HepG2 (cell line): ENCODE data around the gene RGSL1. TPM values are rescaled to one million over a fixed set of nuclear protein-coding genes. Genes with fewer than 3 reads are reported as not detected.

ENCODE experiments used
- ATAC-seq: fragments of 200-7000 bp; cut with Tn5 transposase; 3 replicates; pipeline ENCODE4 v1.9.1; 2020; ENCODE audit warnings: mild to moderate bottlenecking, moderate library complexity
- BruUV-seq: library from RNA; stranded (reverse); fragments of 400-500 nt; replicated peaks from 2 replicates; lab custom pipeline; 2021; lab: Mats Ljungman, UMichigan
- CTCF ChIA-PET: fragments of 300-600 bp; formaldehyde crosslinking; extraction: SDS; loops from one replicate; lab custom pipeline; 2021; ENCODE audit warnings: low total read pairs, inconsistent platforms, low intra/inter-chr PET ratio; lab: Yijun Ruan, JAX
- POLR2A ChIA-PET: fragments of 350-600 bp; sonication (Branson Sonifier 250); formaldehyde crosslinking; loops from one replicate; lab custom pipeline; 2020; ENCODE audit warnings: antibody characterized with exemption, inconsistent platforms; lab: Yijun Ruan, JAX
- DNase-seq: peaks from one replicate; pipeline ENCODE4 v3.0.0-alpha.2; 2015; ENCODE audit warnings: low spot score
- FAIRE-seq: peaks from 3 replicates; lab custom pipeline; 2011; peaks lifted over from hg19 to GRCh38; lab: Jason Lieb, UNC
- H2AFZ ChIP-seq: one replicate; pipeline ENCODE4 v1.6.1; 2011; ENCODE audit warnings: low read length, inconsistent platforms
- H3K27ac ChIP-seq: fragments of 300-600 bp; 3 replicates; pipeline ENCODE4 v1.8.0; 2011; ENCODE audit warnings: mixed run types, mild to moderate bottlenecking, mixed read lengths, low read length, inconsistent platforms; ENCODE audit not compliant: insufficient read depth; ENCODE audit errors: extremely low read length
- H3K27me3 ChIP-seq, 2 experiments: fragments of 200-600 bp in 1 of 2; 2 replicates in 1 of 2; 3 replicates in 1 of 2; pipeline versions ENCODE4 v1.6.0 to v1.8.0; 2011; ENCODE audit warnings: low read length in 2 of 2, mild to moderate bottlenecking in 2 of 2, moderate library complexity in 2 of 2, inconsistent platforms in 1 of 2; ENCODE audit not compliant: insufficient read depth in 2 of 2, control insufficient read depth in 1 of 2
- H3K36me3 ChIP-seq, 2 experiments: fragments of 200-600 bp in 1 of 2; replicated peaks in 1 of 2; 2 replicates in 1 of 2; 3 replicates in 1 of 2; pipeline versions ENCODE4 v1.5.1 to v1.8.0; 2011; ENCODE audit warnings: low read length in 2 of 2, inconsistent platforms in 1 of 2; ENCODE audit not compliant: insufficient read depth in 2 of 2, control insufficient read depth in 1 of 2
- H3K4me1 ChIP-seq: 2 replicates; pipeline ENCODE4 v1.5.1; 2012; ENCODE audit warnings: low read length, inconsistent platforms; ENCODE audit not compliant: insufficient read depth
- H3K4me2 ChIP-seq: 2 replicates; pipeline ENCODE4 v1.6.0; 2011; ENCODE audit warnings: low read depth, low read length, inconsistent platforms
- H3K4me3 ChIP-seq, 3 experiments: fragments of 200-600 bp in 1 of 3; sonication (generic), shearing (Covaris generic) in 1 of 3; replicated peaks in 1 of 3; 2 replicates each; pipeline ENCODE4 v1.5.1; 2011 to 2016; ENCODE audit warnings: low read length in 3 of 3, inconsistent platforms in 2 of 3, low read depth in 2 of 3, mild to moderate bottlenecking in 2 of 3, control low read depth in 1 of 3, mixed read lengths in 1 of 3; ENCODE audit not compliant: insufficient read depth in 1 of 3
- H3K79me2 ChIP-seq: one replicate; pipeline ENCODE4 v1.6.1; 2011; ENCODE audit warnings: low read length, inconsistent platforms; ENCODE audit not compliant: insufficient read depth
- H3K9ac ChIP-seq: 2 replicates; pipeline ENCODE4 v1.6.0; 2011; ENCODE audit warnings: mild to moderate bottlenecking, low read depth, low read length, inconsistent platforms; ENCODE audit not compliant: insufficient read depth
- H3K9me3 ChIP-seq: 2 replicates; pipeline ENCODE4 v1.5.1; 2012; ENCODE audit warnings: mild to moderate bottlenecking, low read length
- H4K20me1 ChIP-seq: 2 replicates; pipeline ENCODE4 v1.6.0; 2011; ENCODE audit warnings: inconsistent platforms, mild to moderate bottlenecking, low read length, moderate library complexity; ENCODE audit not compliant: insufficient read depth
- ATF7 ChIP-seq, 2 experiments: fragments of 450-650 bp in 1 of 2; sonication (generic) in 1 of 2; formaldehyde crosslinking in 1 of 2; IDR thresholded peaks; 2 replicates each; pipeline versions ENCODE4 v1.4.0 to v1.6.1; 2016 to 2020; ENCODE audit warnings: antibody characterized with exemption in 1 of 2, mild to moderate bottlenecking in 1 of 2, missing genetic modification reagents in 1 of 2
- CREB1 ChIP-seq, 2 experiments: fragments of 450-650 bp in 1 of 2; IDR thresholded peaks; 2 replicates each; pipeline ENCODE4 v1.6.1; 2016 to 2017; ENCODE audit warnings: control low read depth in 1 of 2, mild to moderate bottlenecking in 1 of 2, missing compliant biosample characterization in 1 of 2, missing genetic modification characterization in 1 of 2
- NFE2L2 ChIP-seq: fragments of 150-350 bp; IDR thresholded peaks from 2 replicates; pipeline ENCODE4 v1.6.1; 2014; ENCODE audit warnings: low read length
- ZNF484 ChIP-seq: sonication (generic); formaldehyde crosslinking; IDR thresholded peaks from 2 replicates; pipeline ENCODE4 v1.5.1; 2020; ENCODE audit warnings: mild to moderate bottlenecking, low read depth, missing genetic modification reagents, borderline replicate concordance
- ZNF749 ChIP-seq: sonication (generic); formaldehyde crosslinking; IDR thresholded peaks from 2 replicates; pipeline ENCODE4 v1.8.0; 2022; ENCODE audit warnings: mild to moderate bottlenecking, missing genetic modification reagents, moderate library complexity, borderline replicate concordance
- whole genome bisulfite sequencing: methylation state at CpG from one replicate; pipeline ENCODE4 v1.1.6; 2017; ENCODE audit warnings: low lambda C conversion rate; 5-methylcytosine and 5-hydroxymethylcytosine counted together
- in situ Hi-C: cut with HindIII; loops from 2 replicates; pipeline ENCODE4 v1.10.0; 2017; ENCODE audit warnings: low pct_unique_long_range_greater_than_20kb; ENCODE audit not compliant: extremely low pct_ligation_motif_present
- intact Hi-C: fragments of 100-400 bp; cut with micrococcal nuclease; formaldehyde crosslinking; loops from one replicate; pipeline ENCODE4 v1.10.0; 2022; ENCODE audit not compliant: unreplicated experiment
- polyA plus RNA-seq, 8 experiments: library from polyadenylated mRNA; depleted of rRNA in 3 of 8; stranded (reverse) in 7 of 8; unstranded in 1 of 8; fragments of >200 nt; fragmentation: Illumina TruSeq in 4 of 8; extraction: Trizol in 4 of 8; gene quantifications; 2 replicates each; pipeline versions ENCODE4 v1.2.1 to v1.2.3, GENCODE V29; 2011 to 2016; ENCODE audit warnings: low read depth in 4 of 8, missing spikeins in 1 of 8, mixed read lengths in 1 of 8; ENCODE audit not compliant: insufficient read depth in 1 of 8
- total RNA-seq, 5 experiments: library from RNA; depleted of rRNA; stranded (reverse); fragments of >200 nt; fragmentation: Illumina TruSeq; extraction: Trizol; gene quantifications; 2 replicates each; pipeline ENCODE4 v1.2.3, GENCODE V29; 2016; ENCODE audit warnings: low read depth in 1 of 5
- TF ChIP-seq, protein P1 (sequence below): sonication (generic); formaldehyde crosslinking; IDR thresholded peaks from 2 replicates; pipeline ENCODE4 v1.8.0; 2022; ENCODE audit warnings: missing genetic modification reagents, mild to moderate bottlenecking, inconsistent platforms, borderline replicate concordance
- TF ChIP-seq, protein P2 (sequence below): sonication (generic); formaldehyde crosslinking; IDR thresholded peaks from 2 replicates; pipeline ENCODE4 v1.4.0; 2020; ENCODE audit warnings: mild to moderate bottlenecking, missing genetic modification reagents

The RGSL1 gene
- total and polyA plus RNA-seq, 2 of the 13 experiments (the other 11 are each of a cell fraction or from before 2014, with no cell fraction given) = not detected

DNA sequence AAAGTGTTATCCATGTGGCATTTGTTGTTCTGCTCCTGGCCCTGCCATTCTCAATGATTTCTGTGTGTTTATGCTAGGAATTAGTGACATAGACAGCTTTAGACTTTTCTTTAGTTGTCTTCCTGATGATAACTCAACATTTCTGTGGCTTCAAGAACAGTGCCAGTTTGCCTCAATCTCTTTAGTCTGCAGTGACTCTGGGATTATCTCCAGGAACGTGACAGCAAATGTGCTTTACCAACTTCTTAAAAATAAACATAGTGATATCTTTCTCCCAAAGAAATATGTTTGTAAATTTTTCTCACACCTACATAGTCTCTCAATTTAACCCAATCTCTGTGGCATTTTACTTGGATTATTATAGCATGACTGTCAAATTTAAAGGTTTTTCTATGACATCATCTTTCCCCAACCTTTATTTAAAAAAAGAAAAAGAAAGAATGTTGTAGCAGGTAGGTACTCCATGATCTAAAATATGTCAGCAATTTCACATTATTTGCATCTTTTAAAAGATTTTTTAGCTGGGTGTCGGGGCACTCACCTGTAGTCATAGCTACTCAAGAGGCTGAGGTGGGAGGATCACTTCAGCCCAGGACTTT is 114.6 kb downstream of the RGSL1 start:
- no peaks in the 10 kb centered on the region; a peak in 1 of 5 replicates for H3K27me3 ChIP-seq
- no peak overlapping the region for H3K4me3 ChIP-seq
- no peak for TF ChIP-seq ZNF749
- peak; percentile 70 for TF ChIP-seq ATF7 (IDR thresholded peaks at IDR 0.05)
- TF ChIP-seq ATF7 (CRISPR knock-in tag; IDR thresholded peaks at IDR 0.05) = no peak
- TF ChIP-seq, protein P1, sequence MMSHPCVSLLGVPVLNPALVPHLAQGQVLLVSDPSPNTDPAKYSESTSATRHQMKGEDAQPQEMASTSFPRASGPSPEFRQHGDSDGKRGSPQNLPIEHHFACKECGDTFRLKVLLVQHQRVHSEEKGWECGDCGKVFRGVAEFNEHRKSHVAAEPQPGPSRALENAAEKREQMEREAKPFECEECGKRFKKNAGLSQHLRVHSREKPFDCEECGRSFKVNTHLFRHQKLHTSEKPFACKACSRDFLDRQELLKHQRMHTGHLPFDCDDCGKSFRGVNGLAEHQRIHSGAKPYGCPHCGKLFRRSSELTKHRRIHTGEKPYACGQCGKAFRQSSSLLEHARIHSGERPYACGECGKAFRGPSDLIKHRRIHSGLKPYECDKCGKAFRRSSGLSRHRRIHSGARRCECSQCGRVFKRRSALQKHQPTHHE (CRISPR knock-in tag) = no peak
- TF ChIP-seq NFE2L2 = peak; percentile 37; the same call in 1 of the 2 replicates
- no peak for TF ChIP-seq ZNF484 (CRISPR knock-in tag)
- TF ChIP-seq, protein P2, sequence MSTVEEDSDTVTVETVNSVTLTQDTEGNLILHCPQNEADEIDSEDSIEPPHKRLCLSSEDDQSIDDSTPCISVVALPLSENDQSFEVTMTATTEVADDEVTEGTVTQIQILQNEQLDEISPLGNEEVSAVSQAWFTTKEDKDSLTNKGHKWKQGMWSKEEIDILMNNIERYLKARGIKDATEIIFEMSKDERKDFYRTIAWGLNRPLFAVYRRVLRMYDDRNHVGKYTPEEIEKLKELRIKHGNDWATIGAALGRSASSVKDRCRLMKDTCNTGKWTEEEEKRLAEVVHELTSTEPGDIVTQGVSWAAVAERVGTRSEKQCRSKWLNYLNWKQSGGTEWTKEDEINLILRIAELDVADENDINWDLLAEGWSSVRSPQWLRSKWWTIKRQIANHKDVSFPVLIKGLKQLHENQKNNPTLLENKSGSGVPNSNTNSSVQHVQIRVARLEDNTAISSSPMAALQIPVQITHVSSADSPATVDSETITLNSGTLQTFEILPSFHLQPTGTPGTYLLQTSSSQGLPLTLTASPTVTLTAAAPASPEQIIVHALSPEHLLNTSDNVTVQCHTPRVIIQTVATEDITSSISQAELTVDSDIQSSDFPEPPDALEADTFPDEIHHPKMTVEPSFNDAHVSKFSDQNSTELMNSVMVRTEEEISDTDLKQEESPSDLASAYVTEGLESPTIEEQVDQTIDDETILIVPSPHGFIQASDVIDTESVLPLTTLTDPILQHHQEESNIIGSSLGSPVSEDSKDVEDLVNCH = no peak
- 0 out of 2 replicates have a peak, but pooled peaks have one; percentile 9 for TF ChIP-seq CREB1 (IDR thresholded peaks at IDR 0.05)
- no peak for TF ChIP-seq CREB1 (CRISPR knock-in tag; IDR thresholded peaks at IDR 0.05)
- DNase-seq (no peak), ATAC-seq (no peak), FAIRE-seq (no peak)
- H3K27ac ChIP-seq = no peak overlapping the region
- no TSS peak for BruUV-seq
- no peak overlapping the region for H3K4me2 ChIP-seq
- POLR2A ChIA-PET = no interaction called here
- H3K9me3 ChIP-seq = no peaks in the 10 kb centered on the region
- H3K79me2 ChIP-seq = no peaks in the 10 kb centered on the region
- CTCF ChIA-PET = no interaction called here
- H3K4me1 ChIP-seq = no peaks in the 10 kb centered on the region
- intact Hi-C loops (no loop called here), in situ Hi-C loops (no loop called here)
- 15% methylated on average over 2 of the region's 2 CpGs for WGBS
- H4K20me1 ChIP-seq = no peaks in the 10 kb centered on the region
- H2AFZ ChIP-seq = no peak overlapping the region
- H3K36me3 ChIP-seq = no peaks in the 10 kb centered on the region
- no peak overlapping the region for H3K9ac ChIP-seq
